Suprapubic skin (tissue), 4 donors: Measurements from ENCODE around the gene TRAPPC1.

Experiments
- POLR2A ChIP-seq, 2 donors: fragments of 450-650 bp; IDR thresholded peaks; one replicate each; pipeline ENCODE4 v1.6.1; 2017; ENCODE audit warnings: antibody characterized with exemption in 2 of 2, mild to moderate bottlenecking in 2 of 2, moderate library complexity in 2 of 2
- POLR2AphosphoS5 ChIP-seq, 3 donors: sonication (generic); formaldehyde crosslinking; IDR thresholded peaks; one replicate each; pipeline ENCODE4 v1.6.1; 2017; ENCODE audit warnings: antibody characterized with exemption in 3 of 3
- TF ChIP-seq, protein P1 (sequence below), 2 donors: fragments of 200-600 bp in 1 of 2; fragments of 450-650 bp in 1 of 2; sonication (generic) in 1 of 2; IDR thresholded peaks; one replicate each; pipeline ENCODE4 v1.5.1; 2016 to 2019; ENCODE audit warnings: antibody characterized with exemption in 2 of 2, mild to moderate bottlenecking in 1 of 2, moderate library complexity in 1 of 2

- TF ChIP-seq, protein P1, sequence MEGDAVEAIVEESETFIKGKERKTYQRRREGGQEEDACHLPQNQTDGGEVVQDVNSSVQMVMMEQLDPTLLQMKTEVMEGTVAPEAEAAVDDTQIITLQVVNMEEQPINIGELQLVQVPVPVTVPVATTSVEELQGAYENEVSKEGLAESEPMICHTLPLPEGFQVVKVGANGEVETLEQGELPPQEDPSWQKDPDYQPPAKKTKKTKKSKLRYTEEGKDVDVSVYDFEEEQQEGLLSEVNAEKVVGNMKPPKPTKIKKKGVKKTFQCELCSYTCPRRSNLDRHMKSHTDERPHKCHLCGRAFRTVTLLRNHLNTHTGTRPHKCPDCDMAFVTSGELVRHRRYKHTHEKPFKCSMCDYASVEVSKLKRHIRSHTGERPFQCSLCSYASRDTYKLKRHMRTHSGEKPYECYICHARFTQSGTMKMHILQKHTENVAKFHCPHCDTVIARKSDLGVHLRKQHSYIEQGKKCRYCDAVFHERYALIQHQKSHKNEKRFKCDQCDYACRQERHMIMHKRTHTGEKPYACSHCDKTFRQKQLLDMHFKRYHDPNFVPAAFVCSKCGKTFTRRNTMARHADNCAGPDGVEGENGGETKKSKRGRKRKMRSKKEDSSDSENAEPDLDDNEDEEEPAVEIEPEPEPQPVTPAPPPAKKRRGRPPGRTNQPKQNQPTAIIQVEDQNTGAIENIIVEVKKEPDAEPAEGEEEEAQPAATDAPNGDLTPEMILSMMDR (IDR thresholded peaks at IDR 0.05), result no peak
- TF ChIP-seq POLR2A (IDR thresholded peaks at IDR 0.05) (no peak), POLR2AphosphoS5 (IDR thresholded peaks at IDR 0.05) (no peak)
Measured at GRCh38 chr17:7945651-7946050, 13.9 kb upstream of the TRAPPC1 start.
